CD4-positive, alpha-beta T cell (primary cell): ENCODE data around the gene FBLN2. TPM values are rescaled to one million over a fixed set of nuclear protein-coding genes. Genes with fewer than 3 reads are reported as not detected.

Source experiments
- ATAC-seq: fragments of 200-7000 bp; cut with Tn5 transposase; one replicate; pipeline ENCODE4 v1.10.0; 2022; ENCODE audit warnings: mild to moderate bottlenecking; ENCODE audit not compliant: poor library complexity
- CTCF ChIA-PET: fragments of 350-600 bp; sonication (Branson Sonifier 250); formaldehyde crosslinking; loops from one replicate; lab custom pipeline; 2021; ENCODE audit warnings: antibody characterized with exemption, inconsistent platforms; lab: Charles Lee
- POLR2A ChIA-PET: fragments of 350-600 bp; sonication (Branson Sonifier 250); formaldehyde crosslinking; loops from one replicate; lab custom pipeline; 2021; ENCODE audit warnings: antibody characterized with exemption, inconsistent platforms; lab: Charles Lee
- DNase-seq, 14 experiments: peaks; one replicate each; pipeline ENCODE4 v3.0.0-alpha.2; 2013 to 2020; ENCODE audit warnings: mixed read lengths in 2 of 14
- H3K27ac ChIP-seq, 2 donors: one replicate each; pipeline versions ENCODE4 v1.5.1 to v1.7.0; 2013; ENCODE audit warnings: low read length in 2 of 2, low read depth in 1 of 2, mild to moderate bottlenecking in 1 of 2
- H3K27me3 ChIP-seq, 2 experiments: 1 replicate in 1 of 2; 2 replicates in 1 of 2; pipeline versions ENCODE4 v1.6.1 to v1.7.0; 2013; ENCODE audit warnings: low read length in 2 of 2, control low read depth in 1 of 2, mild to moderate bottlenecking in 1 of 2, moderate library complexity in 1 of 2; ENCODE audit not compliant: insufficient read depth in 2 of 2, control insufficient read depth in 1 of 2
- H3K36me3 ChIP-seq: one replicate; pipeline ENCODE4 v1.6.1; 2013; ENCODE audit warnings: low read length, control low read depth; ENCODE audit not compliant: insufficient read depth
- H3K4me1 ChIP-seq: one replicate; pipeline ENCODE4 v1.6.1; 2013; ENCODE audit warnings: low read length, control low read depth; ENCODE audit not compliant: insufficient read depth
- H3K4me3 ChIP-seq: one replicate; pipeline ENCODE4 v1.5.1; 2013; ENCODE audit warnings: mild to moderate bottlenecking, low read length, moderate library complexity
- H3K9me3 ChIP-seq, 2 experiments: 1 replicate in 1 of 2; 2 replicates in 1 of 2; pipeline versions ENCODE4 v1.6.1 to v1.7.0; 2013; ENCODE audit warnings: low read length in 2 of 2, mild to moderate bottlenecking in 2 of 2, control low read depth in 1 of 2, moderate library complexity in 1 of 2; ENCODE audit not compliant: control insufficient read depth in 1 of 2, insufficient read depth in 1 of 2
- H3K27ac Mint-ChIP-seq: one replicate; pipeline ENCODE4 v1.8.0; 2020; ENCODE audit warnings: mixed read lengths
- H3K27me3 Mint-ChIP-seq: one replicate; pipeline ENCODE4 v1.8.0; 2021; ENCODE audit warnings: mixed read lengths
- H3K36me3 Mint-ChIP-seq: one replicate; pipeline ENCODE4 v1.8.0; 2021; ENCODE audit warnings: low read depth, mixed read lengths
- H3K4me1 Mint-ChIP-seq: one replicate; pipeline ENCODE4 v1.8.0; 2021; ENCODE audit warnings: low read depth, mixed read lengths
- H3K4me3 Mint-ChIP-seq: one replicate; pipeline ENCODE4 v1.8.0; 2020; ENCODE audit warnings: mild to moderate bottlenecking, mixed read lengths
- H3K9me3 Mint-ChIP-seq: one replicate; pipeline ENCODE4 v1.8.0; 2020; ENCODE audit warnings: mixed read lengths
- CTCF ChIP-seq: fragments of 200-600 bp; IDR thresholded peaks from one replicate; pipeline ENCODE4 v1.8.0; 2022; ENCODE audit warnings: antibody characterized with exemption, mild to moderate bottlenecking
- intact Hi-C, 2 experiments: fragments of 100-400 bp; cut with DNase I in 1 of 2; cut with micrococcal nuclease in 1 of 2; formaldehyde crosslinking; loops; one replicate each; pipeline versions ENCODE4 v1.15.1 to v1.9.0; 2023 to 2025; cut with DNase I, micrococcal nuclease
- total RNA-seq, 174 experiments: library from RNA in 2 of 174; stranded (reverse) in 2 of 174; gene quantifications; one replicate each; pipeline ENCODE4 v1.2.3 and lab custom pipeline; 2021 to 2026

FBLN2 gene
- total RNA-seq, 2 experiments from 2014 or later = 0.19 to 0.25 TPM

- no peak overlapping the region for H3K27ac ChIP-seq
- no peak for DNase-seq
- CTCF ChIA-PET = no interaction called here
Measured at GRCh38 chr3:13581485-13582365, 32.8 kb downstream of the FBLN2 start.

DNA sequence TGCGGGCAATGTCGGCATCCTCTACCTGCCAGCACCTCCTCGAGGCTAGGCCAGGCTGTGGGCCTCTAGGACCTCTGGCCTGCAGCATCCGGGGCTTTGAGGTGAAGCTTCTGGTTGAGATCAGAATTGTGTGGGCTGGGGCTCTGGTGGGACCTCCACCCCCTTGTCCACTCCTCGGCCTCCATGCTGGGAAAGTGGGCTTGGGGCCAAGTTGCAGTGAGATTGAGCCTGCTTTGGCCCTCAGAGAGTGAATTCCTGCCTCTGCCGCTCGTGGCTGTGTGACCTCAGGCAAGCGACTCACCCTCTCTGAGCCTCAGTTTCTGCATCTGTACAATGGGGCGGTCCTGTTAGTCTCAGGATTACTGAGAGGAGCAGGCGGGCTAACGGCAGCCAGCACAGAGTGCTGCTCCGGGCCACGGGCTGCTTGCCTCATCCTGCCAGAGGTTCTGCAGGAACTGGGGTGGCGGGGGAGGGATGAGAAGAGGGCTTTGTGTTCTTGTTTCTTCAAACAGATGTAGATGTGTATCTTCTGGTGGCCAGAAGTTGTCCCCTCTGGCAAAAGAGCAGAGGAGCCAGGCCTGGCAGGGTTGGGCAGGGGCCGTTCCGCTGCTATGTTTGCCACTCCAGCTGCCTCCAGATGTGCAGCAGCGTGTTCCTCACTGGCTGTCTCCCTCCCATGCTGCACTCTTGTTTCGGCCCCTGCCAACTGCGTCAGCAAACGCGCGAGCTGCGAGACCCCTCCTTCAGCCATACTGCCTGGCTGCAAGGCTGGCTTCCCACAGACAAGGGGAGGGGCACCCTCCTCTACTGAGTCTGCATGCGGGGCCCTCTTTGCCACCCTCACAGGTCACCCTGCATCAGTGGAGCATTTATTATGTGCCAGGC, 33.7 kb downstream of the FBLN2 start:
- POLR2A ChIA-PET = no interaction called here
- intact Hi-C loops = no loop called here
- Mint-ChIP-seq H3K36me3 (no peaks in the 10 kb centered on the region), H3K27me3 (no peaks in the 10 kb centered on the region), H3K9me3 (no peaks in the 10 kb centered on the region), H3K4me3 (no peak overlapping the region), H3K4me1 (peaks cover 3% of the 10 kb centered on the region), H3K27ac (no peak overlapping the region)
- DNase-seq = no peak
- TF ChIP-seq CTCF = no peak
- peaks cover 6% of the 10 kb centered on the region for H3K4me1 ChIP-seq
- no peaks in the 10 kb centered on the region for H3K27me3 ChIP-seq
- no peak overlapping the region for H3K27ac ChIP-seq
- peaks cover 0 to 5% of the 10 kb centered on the region in 2 experiments for H3K9me3 ChIP-seq
- no peak for ATAC-seq
- CTCF ChIA-PET = no interaction called here
- H3K4me3 ChIP-seq = no peak overlapping the region
- H3K36me3 ChIP-seq = no peaks in the 10 kb centered on the region

More at GRCh38 chr3:13581485-13582365, 32.8 kb downstream of the FBLN2 start:
- H3K27me3 ChIP-seq = no peaks in the 10 kb centered on the region
- H3K9me3 ChIP-seq = peaks cover 0 to 5% of the 10 kb centered on the region in 2 experiments
- H3K27me3 Mint-ChIP-seq = no peaks in the 10 kb centered on the region
- ATAC-seq = no peak
- H3K36me3 ChIP-seq = no peaks in the 10 kb centered on the region
- POLR2A ChIA-PET = no interaction called here
- H3K4me3 Mint-ChIP-seq = no peak overlapping the region
- no peaks in the 10 kb centered on the region for H3K9me3 Mint-ChIP-seq
- H3K4me3 ChIP-seq = no peak overlapping the region
- peaks cover 3% of the 10 kb centered on the region for H3K4me1 Mint-ChIP-seq
- no peak overlapping the region for H3K27ac Mint-ChIP-seq
- TF ChIP-seq CTCF = no peak
- intact Hi-C loops = no loop called here
- H3K4me1 ChIP-seq = peaks cover 6% of the 10 kb centered on the region
- H3K36me3 Mint-ChIP-seq = no peaks in the 10 kb centered on the region

GRCh38 chr3:13583251-13584180, 34.6 kb downstream of the FBLN2 start:
- Histone ChIP-seq H3K9me3 (peaks cover 0 to 5% of the 10 kb centered on the region in 2 experiments), H3K27ac (no peak overlapping the region), H3K27me3 (no peaks in the 10 kb centered on the region), H3K4me3 (no peak overlapping the region), H3K4me1 (peaks cover 6% of the 10 kb centered on the region), H3K36me3 (no peaks in the 10 kb centered on the region)
- no peak for ATAC-seq
- peaks cover 3% of the 10 kb centered on the region for H3K4me1 Mint-ChIP-seq
- H3K4me3 Mint-ChIP-seq = no peak overlapping the region
- ChIA-PET CTCF (no interaction called here), POLR2A (no interaction called here)
- no peak overlapping the region for H3K27ac Mint-ChIP-seq
- TF ChIP-seq CTCF = no peak
- H3K36me3 Mint-ChIP-seq = no peaks in the 10 kb centered on the region
- no peak for DNase-seq
- no peaks in the 10 kb centered on the region for H3K9me3 Mint-ChIP-seq
- H3K27me3 Mint-ChIP-seq = no peaks in the 10 kb centered on the region
- intact Hi-C loops = no loop called here
